A549 (cell line): ENCODE measurements around the gene SYCE3.

Experiments used
- CBX8 ChIP-seq: fragments of 200-600 bp; sonication (generic); IDR thresholded peaks from 2 replicates; pipeline ENCODE4 v1.6.1; 2016
- POLR2A ChIP-seq: IDR thresholded peaks from 2 replicates; pipeline ENCODE4 v1.6.1; 2012; ENCODE audit warnings: mild to moderate bottlenecking, low read length
- RAD21 ChIP-seq, 2 experiments: fragments of >200 bp in 1 of 2; sonication (Bioruptor Twin) in 1 of 2; formaldehyde crosslinking in 1 of 2; IDR thresholded peaks in 1 of 2; conservative IDR thresholded peaks in 1 of 2; 2 replicates in 1 of 2; 3 replicates in 1 of 2; pipeline ENCODE4 v1.6.1; 2012 to 2018; ENCODE audit warnings: inconsistent platforms in 1 of 2
- TF ChIP-seq, protein P1 (sequence below): fragments of >200 bp; sonication (Bioruptor Twin); formaldehyde crosslinking; IDR thresholded peaks from 3 replicates; pipeline ENCODE4 v1.5.1; 2016
- TF ChIP-seq, protein P2 (sequence below): fragments of >200 bp; sonication (Bioruptor Twin); formaldehyde crosslinking; IDR thresholded peaks from 3 replicates; pipeline ENCODE4 v1.6.1; 2016

DNA sequence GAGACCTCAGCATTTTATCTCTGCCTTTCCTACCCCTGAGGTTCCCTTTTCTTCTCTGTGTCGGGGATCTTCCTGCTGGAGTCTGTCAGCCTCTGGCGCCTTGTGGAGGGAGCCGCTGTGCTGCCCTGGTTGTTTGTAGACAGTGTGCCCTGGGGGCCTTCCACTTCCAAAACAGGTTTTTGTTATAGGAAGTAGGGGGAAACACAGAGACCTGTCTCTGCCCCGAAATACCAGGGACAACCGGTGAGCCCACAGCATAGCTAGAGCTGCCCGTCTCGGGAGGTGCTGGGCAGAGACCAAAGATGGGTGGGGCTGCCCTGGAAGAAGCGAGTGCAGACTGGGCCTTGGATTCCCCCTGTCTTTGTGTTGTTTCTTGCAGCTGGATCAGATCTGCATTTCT lies 46.7 kb downstream of the SYCE3 start:
- TF ChIP-seq RAD21 (conservative IDR thresholded peaks at IDR 0.05 in 1 of 2, IDR thresholded peaks at IDR 0.05 in 1 of 2), result no peak
- no peak for TF ChIP-seq POLR2A
- TF ChIP-seq, protein P1, sequence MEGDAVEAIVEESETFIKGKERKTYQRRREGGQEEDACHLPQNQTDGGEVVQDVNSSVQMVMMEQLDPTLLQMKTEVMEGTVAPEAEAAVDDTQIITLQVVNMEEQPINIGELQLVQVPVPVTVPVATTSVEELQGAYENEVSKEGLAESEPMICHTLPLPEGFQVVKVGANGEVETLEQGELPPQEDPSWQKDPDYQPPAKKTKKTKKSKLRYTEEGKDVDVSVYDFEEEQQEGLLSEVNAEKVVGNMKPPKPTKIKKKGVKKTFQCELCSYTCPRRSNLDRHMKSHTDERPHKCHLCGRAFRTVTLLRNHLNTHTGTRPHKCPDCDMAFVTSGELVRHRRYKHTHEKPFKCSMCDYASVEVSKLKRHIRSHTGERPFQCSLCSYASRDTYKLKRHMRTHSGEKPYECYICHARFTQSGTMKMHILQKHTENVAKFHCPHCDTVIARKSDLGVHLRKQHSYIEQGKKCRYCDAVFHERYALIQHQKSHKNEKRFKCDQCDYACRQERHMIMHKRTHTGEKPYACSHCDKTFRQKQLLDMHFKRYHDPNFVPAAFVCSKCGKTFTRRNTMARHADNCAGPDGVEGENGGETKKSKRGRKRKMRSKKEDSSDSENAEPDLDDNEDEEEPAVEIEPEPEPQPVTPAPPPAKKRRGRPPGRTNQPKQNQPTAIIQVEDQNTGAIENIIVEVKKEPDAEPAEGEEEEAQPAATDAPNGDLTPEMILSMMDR, result no peak
- TF ChIP-seq, protein P2, sequence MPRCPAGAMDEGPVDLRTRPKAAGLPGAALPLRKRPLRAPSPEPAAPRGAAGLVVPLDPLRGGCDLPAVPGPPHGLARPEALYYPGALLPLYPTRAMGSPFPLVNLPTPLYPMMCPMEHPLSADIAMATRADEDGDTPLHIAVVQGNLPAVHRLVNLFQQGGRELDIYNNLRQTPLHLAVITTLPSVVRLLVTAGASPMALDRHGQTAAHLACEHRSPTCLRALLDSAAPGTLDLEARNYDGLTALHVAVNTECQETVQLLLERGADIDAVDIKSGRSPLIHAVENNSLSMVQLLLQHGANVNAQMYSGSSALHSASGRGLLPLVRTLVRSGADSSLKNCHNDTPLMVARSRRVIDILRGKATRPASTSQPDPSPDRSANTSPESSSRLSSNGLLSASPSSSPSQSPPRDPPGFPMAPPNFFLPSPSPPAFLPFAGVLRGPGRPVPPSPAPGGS, result no peak
- TF ChIP-seq CBX8, result no peak
